ENCODE measurements around the gene CDH4.

DNA sequence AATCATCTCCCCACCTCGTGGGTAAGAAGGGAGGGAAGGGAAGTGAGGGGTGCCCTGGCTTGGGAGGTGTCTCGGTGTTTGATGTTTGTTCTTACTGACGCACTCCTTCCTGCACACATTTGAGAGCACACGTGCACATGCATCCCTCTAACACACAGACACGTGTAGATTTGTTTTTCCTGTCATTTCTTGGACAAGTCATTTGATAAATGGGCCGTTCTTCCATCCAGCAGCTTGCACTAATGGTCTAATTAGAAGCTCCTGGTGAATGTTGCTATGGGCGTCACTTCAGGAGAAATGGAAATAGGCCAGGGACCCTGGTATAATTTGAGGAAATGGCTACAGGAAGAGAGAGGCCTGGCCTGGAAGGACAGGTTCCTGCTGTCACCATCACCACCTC lies 352.5 kb downstream of the CDH4 start:
- TF ChIP-seq, protein P1, sequence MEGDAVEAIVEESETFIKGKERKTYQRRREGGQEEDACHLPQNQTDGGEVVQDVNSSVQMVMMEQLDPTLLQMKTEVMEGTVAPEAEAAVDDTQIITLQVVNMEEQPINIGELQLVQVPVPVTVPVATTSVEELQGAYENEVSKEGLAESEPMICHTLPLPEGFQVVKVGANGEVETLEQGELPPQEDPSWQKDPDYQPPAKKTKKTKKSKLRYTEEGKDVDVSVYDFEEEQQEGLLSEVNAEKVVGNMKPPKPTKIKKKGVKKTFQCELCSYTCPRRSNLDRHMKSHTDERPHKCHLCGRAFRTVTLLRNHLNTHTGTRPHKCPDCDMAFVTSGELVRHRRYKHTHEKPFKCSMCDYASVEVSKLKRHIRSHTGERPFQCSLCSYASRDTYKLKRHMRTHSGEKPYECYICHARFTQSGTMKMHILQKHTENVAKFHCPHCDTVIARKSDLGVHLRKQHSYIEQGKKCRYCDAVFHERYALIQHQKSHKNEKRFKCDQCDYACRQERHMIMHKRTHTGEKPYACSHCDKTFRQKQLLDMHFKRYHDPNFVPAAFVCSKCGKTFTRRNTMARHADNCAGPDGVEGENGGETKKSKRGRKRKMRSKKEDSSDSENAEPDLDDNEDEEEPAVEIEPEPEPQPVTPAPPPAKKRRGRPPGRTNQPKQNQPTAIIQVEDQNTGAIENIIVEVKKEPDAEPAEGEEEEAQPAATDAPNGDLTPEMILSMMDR (IDR thresholded peaks at IDR 0.05) = no peak
- TF ChIP-seq POLR2A (IDR thresholded peaks at IDR 0.05) = no peak
- no peak for TF ChIP-seq EP300 (IDR thresholded peaks at IDR 0.05)
- no peak for TF ChIP-seq POLR2AphosphoS5 (IDR thresholded peaks at IDR 0.05)
